Stimulated activated CD4-positive, alpha-beta T cell treated with anti-CD3 and anti-CD28 coated beads, Interleukin-1b, Interleukin-23, amount 100 ng/mL, for 4 hours (primary cell): ENCODE results near the gene SLC39A9.
"Not testable (repeated sequence)": the region's sequence is repeated elsewhere in the genome, so short reads cannot be mapped to it uniquely, and the experiment has no call there.

ENCODE experiments used
- DNase-seq, 2 donors: peaks; one replicate each; pipeline ENCODE4 v3.0.0-alpha.2; 2020; ENCODE audit warnings: low read depth in 2 of 2

The SLC39A9 gene

DNA sequence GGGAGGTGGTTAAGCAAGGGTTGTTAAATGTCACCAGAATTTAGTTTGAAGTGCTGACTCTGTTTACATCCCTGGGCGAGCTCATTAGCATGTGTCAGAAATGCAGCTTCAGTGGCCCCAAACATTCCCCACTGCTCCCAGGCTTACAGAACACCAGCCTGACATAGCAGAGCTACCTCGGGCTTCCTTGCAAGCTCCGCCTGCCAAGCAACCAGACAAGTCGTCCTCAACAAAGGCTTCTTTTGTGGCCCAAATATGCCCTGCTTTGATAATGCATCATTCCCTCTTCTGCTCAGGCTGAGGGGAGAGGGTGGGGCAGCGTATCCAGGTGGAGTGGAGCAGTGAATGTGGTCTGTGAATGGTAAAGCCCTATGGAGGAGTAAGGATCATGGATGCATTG is 28.4 kb upstream of the SLC39A9 start:
- no peak for DNase-seq

DNA sequence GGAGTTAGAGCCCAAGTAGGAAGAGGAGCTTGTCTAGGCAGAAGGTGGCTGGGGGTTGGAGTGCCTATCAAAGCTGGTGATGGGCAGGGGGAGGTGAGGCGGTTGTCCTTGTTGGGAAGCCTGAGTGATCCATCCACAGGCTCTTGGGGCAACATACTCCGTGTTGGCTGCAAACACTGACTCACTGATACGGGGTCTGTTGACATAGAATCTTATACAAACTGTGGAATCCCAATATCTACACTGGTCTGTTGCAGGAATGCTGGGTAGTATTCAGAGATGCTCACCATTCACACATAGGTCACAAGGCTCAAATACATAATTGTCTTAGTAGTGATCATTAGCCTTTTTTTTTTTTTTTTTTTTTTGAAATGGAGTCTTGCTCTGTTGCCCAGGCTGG is 26.3 kb upstream of the SLC39A9 start:
- no peak for DNase-seq

- DNase-seq: no peak
These were observed 25.4 kb upstream of the SLC39A9 start for GRCh38 chr14:69373104-69373503.

DNA sequence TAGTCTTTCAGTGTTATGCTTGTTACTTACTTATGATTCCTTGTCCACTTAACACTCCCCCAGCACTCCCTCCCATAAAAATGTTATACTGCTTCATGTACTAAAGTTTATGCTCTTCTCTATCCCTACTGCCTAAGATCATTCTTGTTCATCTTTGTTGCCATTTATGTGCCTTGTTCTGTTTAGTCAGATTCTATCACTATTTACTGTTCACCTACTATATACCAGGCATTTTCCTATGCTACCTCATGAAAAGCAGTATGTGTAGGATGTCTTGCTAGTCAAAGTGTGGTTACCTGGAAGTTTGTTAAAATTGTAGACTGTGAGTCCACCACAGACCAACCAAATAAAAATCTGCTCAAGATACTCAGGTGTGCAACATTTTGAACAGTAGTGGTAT is 24.3 kb upstream of the SLC39A9 start:
- no peak for DNase-seq

DNA sequence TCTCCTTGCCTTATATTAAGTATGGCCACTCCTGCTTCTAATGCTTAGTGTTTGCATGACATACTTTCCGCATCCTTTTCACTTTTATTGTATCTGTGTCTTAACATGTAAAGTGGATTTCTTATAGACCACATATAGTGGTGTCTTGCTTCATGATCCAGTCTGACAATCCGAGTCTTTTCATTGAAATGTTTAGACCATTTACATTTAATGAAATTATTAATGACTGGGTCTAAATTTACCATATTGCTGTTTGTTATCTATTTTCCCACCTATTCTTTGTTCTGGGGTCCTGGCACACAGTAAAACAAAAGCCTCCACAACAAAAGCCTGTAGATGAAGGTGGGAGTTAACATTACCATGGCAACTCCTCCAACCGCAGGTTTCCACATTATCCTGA is 23.3 kb upstream of the SLC39A9 start:
- no peak for DNase-seq

GRCh38 chr14:69375722-69376121 is 22.8 kb upstream of the SLC39A9 start:
- DNase-seq: no peak

DNA sequence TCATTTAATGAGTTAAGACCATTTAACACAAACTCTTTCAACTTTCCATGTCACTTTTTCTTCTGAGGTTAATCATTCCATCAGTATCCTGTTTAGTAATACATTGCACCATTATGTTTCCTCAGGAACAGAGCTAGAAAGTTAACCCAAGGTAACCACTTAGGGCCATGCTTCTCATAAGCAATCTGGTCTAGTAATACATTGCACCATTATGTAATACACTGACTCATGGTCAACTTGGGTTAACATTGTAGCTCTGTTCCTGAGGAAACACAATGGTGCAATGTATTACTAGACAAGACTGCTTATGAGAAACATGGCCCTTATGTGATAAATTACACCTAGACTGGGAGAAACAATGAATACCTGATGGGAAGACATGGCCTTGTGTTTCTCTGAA is 22.1 kb upstream of the SLC39A9 start:
- DNase-seq: no peak

DNA sequence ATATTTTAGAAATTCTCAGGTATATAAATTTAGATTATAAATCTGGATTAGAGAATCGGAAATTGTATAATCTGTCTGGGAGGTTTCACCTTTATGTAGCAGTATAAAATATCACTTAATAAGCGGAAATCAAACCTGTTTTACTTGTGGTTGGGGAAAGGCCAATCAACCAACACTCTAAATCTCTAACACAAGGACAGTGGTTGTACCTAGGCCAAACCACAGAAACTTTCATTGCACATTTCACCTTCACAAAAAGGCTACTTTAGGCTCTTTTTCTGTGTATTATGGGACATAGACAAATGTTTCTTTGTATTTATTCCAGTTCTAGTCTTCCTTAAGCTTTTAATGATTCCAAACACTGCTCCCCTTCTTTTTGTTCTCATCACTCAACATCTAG is 20.2 kb upstream of the SLC39A9 start:
- DNase-seq: no peak

GRCh38 chr14:69387311-69387710 is 11.2 kb upstream of the SLC39A9 start:
- no peak for DNase-seq

GRCh38 chr14:69391400-69391799 is 7.1 kb upstream of the SLC39A9 start:
- not testable (repeated sequence) for DNase-seq

DNA sequence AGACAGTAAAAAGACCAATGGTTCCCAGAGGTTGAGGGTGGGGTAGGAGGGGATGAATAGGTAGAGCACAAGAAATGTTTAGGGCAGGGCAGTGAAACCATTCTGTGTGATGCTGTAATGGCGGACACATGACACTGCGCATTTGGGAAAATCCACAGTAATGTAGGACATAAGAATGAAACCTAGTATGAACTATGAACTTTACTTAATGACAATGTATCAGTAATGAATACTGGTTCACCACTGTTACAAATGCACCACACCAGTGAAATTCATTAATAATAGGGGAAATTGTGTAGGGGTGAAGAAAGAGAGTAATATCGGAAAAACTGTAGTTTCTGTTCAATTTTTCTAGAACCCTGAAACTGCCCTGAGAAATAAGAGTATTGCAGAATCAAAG is 6.0 kb upstream of the SLC39A9 start:
- DNase-seq: no peak

GRCh38 chr14:69395929-69396328 is 2.6 kb upstream of the SLC39A9 start:
- DNase-seq: no peak

DNA sequence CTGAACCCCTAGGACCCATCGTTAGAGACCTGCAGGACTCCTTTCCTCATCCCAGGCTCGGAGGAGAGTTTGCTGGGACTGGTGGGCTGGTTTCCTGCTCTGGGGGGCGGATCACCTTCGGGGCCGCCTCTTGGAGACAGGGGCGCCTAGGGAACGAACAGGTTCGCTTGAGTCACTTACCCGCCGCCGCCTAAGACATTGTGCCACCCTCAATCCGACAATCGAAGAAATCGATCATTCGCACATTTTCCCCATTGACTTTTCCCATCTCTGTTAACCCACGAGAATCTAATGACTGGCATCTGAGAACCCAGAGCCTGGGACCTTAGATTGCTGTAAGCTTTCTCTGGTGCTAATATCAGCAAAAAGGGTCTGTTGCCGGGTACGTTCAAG is 322 bp downstream of the SLC39A9 start:
- DNase-seq: peak in 1 of 2 donors; percentile 37

- no peak for DNase-seq
These were observed 1.3 kb downstream of the SLC39A9 start for GRCh38 chr14:69399750-69400149.

- no peak for DNase-seq
These were observed 1.7 kb downstream of the SLC39A9 start for GRCh38 chr14:69400154-69400553.

DNA sequence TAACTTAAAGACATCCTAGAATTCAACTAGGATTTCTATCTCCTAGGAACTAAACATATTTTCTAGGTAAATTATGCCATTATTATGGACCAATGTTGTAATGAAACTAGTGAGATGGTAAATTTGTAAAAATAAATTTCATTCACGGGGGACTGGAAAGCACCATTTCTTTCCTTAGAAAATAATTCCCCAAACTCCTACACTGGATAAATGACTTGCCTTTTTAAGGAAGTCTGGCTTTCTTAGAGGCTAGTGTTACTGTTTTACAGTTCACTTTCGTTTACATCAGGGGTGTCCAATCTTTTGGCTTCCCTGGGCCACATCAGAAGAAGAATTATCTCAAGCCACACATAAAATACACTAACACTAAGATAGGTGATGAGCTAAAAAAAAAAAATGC is 3.3 kb downstream of the SLC39A9 start:
- no peak for DNase-seq

- no peak for DNase-seq
These were observed 6.0 kb downstream of the SLC39A9 start for GRCh38 chr14:69404478-69404877.

- no peak for DNase-seq
These were observed 6.4 kb downstream of the SLC39A9 start for GRCh38 chr14:69404883-69405282.

- DNase-seq: no peak
These were observed 7.3 kb downstream of the SLC39A9 start for GRCh38 chr14:69405762-69406161.

GRCh38 chr14:69408331-69408960 is 10.0 kb downstream of the SLC39A9 start:
- no peak for DNase-seq

- no peak for DNase-seq
These were observed 15.0 kb downstream of the SLC39A9 start for GRCh38 chr14:69413483-69413882.

DNA sequence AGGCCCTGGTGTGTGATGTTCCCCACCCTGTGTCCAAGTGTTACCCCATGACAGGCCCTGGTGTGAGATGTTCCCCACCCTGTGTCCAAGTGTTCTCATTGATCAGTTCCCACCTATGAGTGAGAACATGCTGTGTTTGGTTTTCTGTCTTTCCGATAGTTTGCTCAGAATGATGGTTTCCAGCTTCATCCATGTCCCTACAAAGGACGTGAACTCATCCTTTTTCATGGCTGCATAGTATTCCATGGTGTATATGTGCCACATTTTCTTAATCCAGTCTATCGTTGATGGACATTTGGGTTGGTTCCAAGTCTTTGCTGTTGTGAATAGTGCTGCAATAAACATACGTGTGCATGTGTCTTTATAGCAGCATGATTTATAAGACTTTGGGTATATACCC is 17.6 kb downstream of the SLC39A9 start:
- not testable (repeated sequence) for DNase-seq

DNA sequence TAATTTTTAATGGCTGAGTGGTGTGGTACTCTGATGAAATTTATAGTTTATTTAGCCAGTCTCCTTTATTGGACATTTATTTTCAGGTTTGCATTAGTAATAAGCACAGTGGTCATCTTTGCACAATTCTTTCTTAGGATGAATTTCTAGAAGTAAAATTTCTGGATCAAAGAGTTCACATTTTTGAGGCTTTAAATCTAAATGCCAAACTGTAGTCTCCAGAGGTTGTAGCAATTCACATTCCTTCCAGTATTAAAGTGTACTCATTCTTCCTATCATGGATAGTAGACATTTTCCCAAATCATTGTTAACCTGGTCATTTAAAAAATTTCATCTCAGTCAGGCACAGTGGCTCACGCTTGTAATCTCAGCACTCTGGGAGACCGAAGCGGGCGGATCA is 24.8 kb downstream of the SLC39A9 start:
- DNase-seq: no peak

DNA sequence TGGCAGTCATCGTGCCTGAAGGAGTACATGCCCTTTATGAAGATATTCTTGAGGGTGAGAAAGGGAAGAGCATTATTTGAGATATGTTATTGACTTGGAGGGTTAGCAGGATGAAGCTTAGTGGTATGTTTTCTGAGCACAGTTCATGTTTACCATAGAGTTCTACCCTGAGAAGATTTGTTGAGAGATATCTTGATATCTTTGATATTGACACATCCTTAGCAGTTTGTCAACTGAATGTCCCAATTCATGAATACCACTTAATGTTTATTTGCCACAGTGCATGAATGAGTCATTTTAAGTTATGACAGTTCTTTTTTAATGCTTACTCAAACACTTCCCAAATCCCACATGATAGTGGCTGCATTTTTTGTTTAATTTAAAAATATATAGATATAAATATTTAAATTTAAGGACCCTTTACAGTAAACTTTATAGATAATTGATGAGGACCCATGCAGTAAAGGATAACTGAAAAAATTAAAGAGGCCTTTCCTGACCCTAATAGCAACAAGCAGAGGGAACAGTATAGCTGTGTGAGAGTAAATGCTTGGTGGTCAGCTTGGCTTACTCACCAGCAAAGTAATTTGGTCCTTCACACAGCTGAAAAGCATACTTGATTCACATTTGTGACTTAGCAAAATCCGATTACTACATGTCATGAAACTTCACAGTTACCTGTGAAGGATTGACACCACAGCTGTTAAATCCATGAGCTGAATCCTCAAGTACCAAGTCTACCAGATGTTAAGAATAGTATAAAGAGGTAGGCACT is 25.8 kb downstream of the SLC39A9 start:
- DNase-seq: no peak
